Activated CD4-positive, CD25-positive, alpha-beta regulatory T cell treated with anti-CD3 and anti-CD28 coated beads, Interleukin-2, amount 50 U/mL, for 16 hours (primary cell): ENCODE measurements around the gene GIPR.
"Not testable (repeated sequence)": the region's sequence is repeated elsewhere in the genome, so short reads cannot be mapped to it uniquely, and the experiment has no call there.

Experiments
- DNase-seq: peaks from one replicate; pipeline ENCODE4 v3.0.0-alpha.2; 2020; ENCODE audit warnings: low read depth, low spot score

Gene GIPR

GRCh38 chr19:45691516-45692186 lies 23.6 kb downstream of the GIPR start, which contains the start of gene SNRPD2:
Gene SNRPD2, minus strand, starts transcription at chr19:45691953. Its CDS starts 65 bp downstream, at chr19:45691888.
- DNase-seq = peak; percentile 91

GRCh38 chr19:45692187-45693105 lies 24.4 kb downstream of the GIPR start, which contains the start of gene QPCTL:
Gene QPCTL, plus strand, starts transcription at chr19:45692666. Its CDS starts 38 bp downstream, at chr19:45692704.
- peak; percentile 96 for DNase-seq

DNA sequence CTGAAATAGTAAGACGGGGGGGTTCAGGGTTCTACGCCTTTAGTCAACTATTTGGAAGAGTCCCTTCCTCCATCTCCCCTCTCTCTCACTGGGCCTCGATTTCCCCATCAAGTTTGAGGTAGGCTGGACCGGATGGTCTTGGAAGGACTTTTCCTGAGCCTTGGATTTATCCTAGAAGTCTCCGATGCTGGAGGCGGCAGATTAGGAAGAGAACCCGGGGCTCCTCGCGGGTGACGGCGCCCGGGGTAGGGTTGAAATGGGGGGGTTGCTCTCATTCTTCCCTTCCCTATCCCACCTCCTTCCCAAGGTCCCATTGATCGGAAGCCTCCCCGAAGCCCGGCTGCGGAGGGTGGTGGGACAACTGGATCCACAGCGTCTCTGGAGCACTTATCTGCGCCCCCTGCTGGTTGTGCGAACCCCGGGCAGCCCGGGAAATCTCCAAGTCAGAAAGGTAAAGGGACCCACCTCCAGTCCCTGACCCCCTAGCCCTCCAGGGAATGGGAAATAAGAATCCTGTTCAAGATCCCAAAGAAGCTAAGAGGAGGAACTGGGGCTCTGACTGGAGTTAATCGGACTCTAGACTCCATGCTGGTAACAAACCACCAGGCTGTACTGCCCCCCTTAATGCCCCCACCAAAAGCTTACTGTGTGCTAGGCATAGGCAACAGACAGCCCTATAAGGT lies 25.2 kb downstream of the GIPR start:
- DNase-seq = peak; percentile 54

GRCh38 chr19:45701676-45702075 lies 33.7 kb downstream of the GIPR start:
- no peak for DNase-seq

GRCh38 chr19:45705115-45705514 lies 37.1 kb downstream of the GIPR start:
- DNase-seq = no peak

DNA sequence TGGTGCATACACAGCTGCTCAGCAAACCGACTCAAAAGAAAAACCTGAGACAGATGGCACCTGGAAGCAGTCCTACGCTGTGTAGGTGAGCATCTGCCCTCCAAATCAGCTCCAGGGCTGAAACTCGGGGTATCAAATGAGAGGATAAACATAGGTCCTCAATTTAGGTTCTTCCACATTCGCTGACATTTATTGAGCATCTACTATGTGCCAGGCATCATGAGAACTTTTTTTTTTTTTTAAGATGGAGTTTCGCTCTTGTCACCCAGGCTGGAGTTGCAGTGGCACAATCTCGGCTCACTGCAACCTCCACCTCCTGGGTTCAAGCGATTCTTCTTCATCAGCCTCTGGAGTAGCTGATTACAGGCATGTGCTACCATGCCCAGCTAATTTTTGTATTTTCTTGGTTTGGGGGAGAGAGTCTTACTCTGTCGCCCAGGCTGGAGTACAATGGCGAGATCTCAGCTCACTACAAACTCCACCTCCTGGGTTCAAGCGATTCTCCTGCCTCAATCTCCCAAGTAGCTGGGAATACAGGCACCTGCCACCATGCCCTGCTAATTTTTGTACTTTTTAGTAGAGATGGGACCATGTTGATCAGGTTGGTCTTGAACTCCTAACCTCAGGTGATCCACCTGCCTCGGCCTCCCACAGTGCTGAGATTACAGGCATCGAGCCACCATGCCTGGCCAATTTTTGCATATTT lies 37.8 kb downstream of the GIPR start:
- no peak for DNase-seq

GRCh38 chr19:45710356-45711130 lies 42.5 kb downstream of the GIPR start:
- DNase-seq = no peak

- DNase-seq = no peak
Measured at GRCh38 chr19:45711851-45712698, 44.1 kb downstream of the GIPR start.

- no peak for DNase-seq
Measured at GRCh38 chr19:45712699-45713067, 44.7 kb downstream of the GIPR start.

GRCh38 chr19:45713141-45713540 lies 45.1 kb downstream of the GIPR start:
- no peak for DNase-seq

- DNase-seq = no peak
Measured at GRCh38 chr19:45715139-45715538, 47.1 kb downstream of the GIPR start.

DNA sequence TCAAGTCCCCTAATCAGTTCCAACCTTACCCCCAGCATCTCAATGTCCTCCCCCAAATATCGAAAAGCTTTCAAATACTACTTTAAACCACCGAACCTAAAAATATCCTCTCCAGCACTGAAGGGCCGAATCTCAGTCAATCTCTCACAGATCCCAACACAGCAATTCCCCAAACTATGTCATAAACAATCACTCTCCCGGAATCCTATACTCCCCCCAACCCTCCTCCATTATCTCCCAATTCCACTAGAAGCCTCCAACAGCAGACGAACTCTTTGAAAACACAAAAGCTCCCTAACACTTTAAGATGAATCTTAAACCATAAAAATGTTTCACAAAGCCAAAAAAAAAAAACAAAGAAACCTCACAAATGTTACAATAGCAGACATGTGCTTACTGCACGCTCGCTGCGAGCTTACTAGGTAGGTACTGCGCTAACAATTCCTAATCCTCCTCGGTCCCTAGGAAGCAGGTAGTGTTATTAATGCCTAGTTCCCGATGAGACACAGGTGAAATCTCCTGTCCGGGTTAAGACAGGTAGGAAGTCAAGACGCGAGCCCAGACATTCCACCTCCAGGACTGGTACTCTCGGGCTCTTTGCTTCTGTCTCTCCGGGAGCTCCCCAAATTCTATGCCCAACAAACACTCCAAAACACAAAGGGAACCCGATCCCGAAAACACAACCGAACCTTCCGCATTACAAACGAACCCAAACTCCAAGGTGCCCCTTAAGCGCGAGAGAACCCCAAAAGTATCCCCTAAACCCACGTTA lies 48.5 kb downstream of the GIPR start:
- no peak for DNase-seq

DNA sequence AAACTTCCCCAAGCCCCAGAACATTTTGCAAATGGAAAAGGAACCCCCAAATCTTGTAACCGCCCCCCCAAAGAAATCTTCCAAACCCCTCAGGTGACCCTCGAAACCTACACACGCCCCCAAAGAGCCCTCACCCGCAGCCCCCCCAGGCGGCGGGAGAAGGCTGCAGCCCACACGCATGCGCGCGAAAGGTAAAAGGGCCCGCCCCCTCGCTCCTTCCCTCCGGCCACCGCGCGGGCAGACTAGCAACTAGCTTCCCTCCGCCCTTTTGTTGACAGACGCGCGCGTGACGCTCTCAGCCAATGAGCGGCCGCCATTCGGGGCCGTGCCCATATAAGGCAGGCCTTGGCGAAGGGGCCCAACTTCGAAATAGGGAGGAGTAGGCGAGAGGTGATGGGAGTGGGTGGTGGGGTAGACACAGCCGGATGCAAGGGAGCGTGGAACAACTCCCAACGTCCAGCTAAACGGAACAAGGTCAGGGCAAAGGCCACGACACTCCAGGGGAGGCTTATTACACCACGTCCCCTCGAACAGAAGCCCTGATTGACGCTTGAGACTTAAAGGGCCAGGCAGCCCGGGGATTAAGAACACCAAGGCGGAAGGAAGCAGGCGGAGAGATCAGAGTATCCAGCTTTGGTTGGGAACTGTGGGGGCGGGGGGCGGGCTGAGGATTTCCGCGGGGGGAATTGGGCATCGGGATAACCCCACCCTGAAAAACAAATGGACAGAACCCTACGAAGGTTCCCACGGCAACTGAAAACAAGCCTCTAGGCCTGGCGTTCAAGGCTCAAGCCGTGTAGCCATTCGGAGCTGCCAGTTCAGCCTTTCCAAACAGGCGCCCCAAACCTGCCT lies 49.3 kb downstream of the GIPR start:
- DNase-seq = peak; percentile 96

- no peak for DNase-seq
Measured at GRCh38 chr19:45717983-45718650, 50.1 kb downstream of the GIPR start.

DNA sequence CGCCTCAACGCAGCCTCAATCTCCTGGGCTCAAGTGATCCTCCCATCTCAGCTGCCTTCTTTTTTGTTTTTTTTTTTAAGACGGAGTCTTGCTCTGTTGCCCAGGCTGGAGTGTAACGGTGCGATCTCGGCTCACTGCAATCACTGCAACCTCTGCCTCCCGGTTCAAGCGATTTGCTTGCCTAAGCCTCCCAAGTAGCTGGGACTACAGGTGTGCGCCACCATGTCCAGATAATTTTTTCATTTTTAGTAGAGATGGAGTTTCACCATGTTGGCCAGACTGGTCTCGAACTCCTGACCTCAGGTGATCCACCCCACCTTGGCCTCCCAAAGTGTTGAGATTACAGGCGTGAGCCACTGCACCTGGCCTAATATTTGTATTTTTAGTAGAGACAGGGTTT lies 52.0 kb downstream of the GIPR start:
- not testable (repeated sequence) for DNase-seq

GRCh38 chr19:45728683-45729082 lies 60.7 kb downstream of the GIPR start:
- DNase-seq = not testable (repeated sequence)

GRCh38 chr19:45729800-45730290 lies 61.8 kb downstream of the GIPR start:
- DNase-seq = no peak
